Right lobe of liver (tissue), 4 donors: ENCODE measurements around the gene SETBP1.

Source experiments
- CTCF ChIP-seq, 4 donors: fragments of 200-600 bp in 3 of 4; fragments of 450-650 bp in 1 of 4; IDR thresholded peaks; one replicate each; pipeline versions ENCODE4 v1.5.1 to v1.8.0; 2016 to 2022; ENCODE audit warnings: antibody characterized with exemption in 4 of 4, mild to moderate bottlenecking in 2 of 4
- POLR2A ChIP-seq: fragments of 450-650 bp; IDR thresholded peaks from one replicate; pipeline ENCODE4 v1.6.1; 2017; ENCODE audit warnings: antibody characterized with exemption, mild to moderate bottlenecking
- donor health status: DM: no; HTN: no; CAD: no.
- donor health status: DM: no; HTN: no; CAD: no.
- donor health status: DM: no; HTN: yes; CAD: no.

GRCh38 chr18:44986933-44987332 lies 306.2 kb downstream of the SETBP1 start:
- TF ChIP-seq CTCF (IDR thresholded peaks at IDR 0.05): no peak
- TF ChIP-seq POLR2A: no peak
